ENCODE measurements around the gene TFDP1.

DNA sequence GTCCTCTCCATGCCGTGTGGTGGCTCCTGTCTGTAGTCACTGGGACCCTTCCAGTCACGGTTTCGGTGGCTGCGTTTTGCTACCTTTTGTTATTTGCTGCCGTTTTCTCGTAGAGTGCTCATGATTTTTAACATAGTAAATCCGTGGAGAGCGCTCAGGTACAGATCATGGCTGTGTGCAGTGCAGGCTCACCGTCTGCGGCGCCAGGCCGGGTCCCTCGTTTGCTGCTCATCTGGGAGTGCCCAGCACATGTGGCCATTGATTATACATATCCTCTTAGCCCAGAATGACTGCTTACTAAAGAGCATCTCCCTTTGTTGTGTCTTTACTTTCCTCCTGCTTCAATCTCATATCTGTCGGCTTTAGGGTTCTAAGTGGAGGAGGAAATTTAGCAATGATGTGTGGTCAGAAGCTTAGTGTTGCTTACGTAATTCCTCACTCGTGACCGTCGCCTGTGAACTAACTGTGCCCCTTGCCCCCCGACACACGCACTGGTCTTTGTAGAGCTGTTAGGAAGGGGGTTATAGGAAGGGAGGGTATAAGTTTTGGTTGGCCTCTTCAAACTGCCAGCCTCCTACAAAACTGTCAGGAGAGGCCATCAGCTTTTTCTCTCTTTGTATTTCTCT, 31.8 kb downstream of the TFDP1 start:
- TF ChIP-seq, protein P1, sequence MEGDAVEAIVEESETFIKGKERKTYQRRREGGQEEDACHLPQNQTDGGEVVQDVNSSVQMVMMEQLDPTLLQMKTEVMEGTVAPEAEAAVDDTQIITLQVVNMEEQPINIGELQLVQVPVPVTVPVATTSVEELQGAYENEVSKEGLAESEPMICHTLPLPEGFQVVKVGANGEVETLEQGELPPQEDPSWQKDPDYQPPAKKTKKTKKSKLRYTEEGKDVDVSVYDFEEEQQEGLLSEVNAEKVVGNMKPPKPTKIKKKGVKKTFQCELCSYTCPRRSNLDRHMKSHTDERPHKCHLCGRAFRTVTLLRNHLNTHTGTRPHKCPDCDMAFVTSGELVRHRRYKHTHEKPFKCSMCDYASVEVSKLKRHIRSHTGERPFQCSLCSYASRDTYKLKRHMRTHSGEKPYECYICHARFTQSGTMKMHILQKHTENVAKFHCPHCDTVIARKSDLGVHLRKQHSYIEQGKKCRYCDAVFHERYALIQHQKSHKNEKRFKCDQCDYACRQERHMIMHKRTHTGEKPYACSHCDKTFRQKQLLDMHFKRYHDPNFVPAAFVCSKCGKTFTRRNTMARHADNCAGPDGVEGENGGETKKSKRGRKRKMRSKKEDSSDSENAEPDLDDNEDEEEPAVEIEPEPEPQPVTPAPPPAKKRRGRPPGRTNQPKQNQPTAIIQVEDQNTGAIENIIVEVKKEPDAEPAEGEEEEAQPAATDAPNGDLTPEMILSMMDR (IDR thresholded peaks at IDR 0.05) = no peak
- no peak for TF ChIP-seq POLR2A (IDR thresholded peaks at IDR 0.05)

Measured in uterus (tissue), 2 donors.